CD14-positive monocyte (primary cell): ENCODE data around the gene SAMHD1. TPM values are rescaled to one million over a fixed set of nuclear protein-coding genes. Genes with fewer than 3 reads are reported as not detected.

Experiments
- DNase-seq, 3 donors: peaks; one replicate each; pipeline ENCODE4 v3.0.0-alpha.2; 2011 to 2022
- H2AFZ ChIP-seq: 2 replicates; pipeline ENCODE4 v1.6.0; 2012; ENCODE audit warnings: mild to moderate bottlenecking, low read depth, low read length, inconsistent platforms; ENCODE audit not compliant: insufficient read depth, poor library complexity, severe bottlenecking
- H3K27ac ChIP-seq, 2 donors: 1 replicate in 1 of 2; 2 replicates in 1 of 2; pipeline ENCODE4 v1.5.1; 2012 to 2013; ENCODE audit warnings: low read length in 2 of 2, control low read depth in 1 of 2, inconsistent platforms in 1 of 2, low read depth in 1 of 2, mild to moderate bottlenecking in 1 of 2
- H3K27me3 ChIP-seq, 2 donors: one replicate each; pipeline versions ENCODE4 v1.6.0 to v1.6.1; 2011 to 2013; ENCODE audit warnings: low read length in 2 of 2; ENCODE audit not compliant: control insufficient read depth in 2 of 2, insufficient read depth in 2 of 2
- H3K36me3 ChIP-seq, 2 donors: replicated peaks in 1 of 2; 1 replicate in 1 of 2; 2 replicates in 1 of 2; pipeline versions ENCODE4 v1.5.1 to v1.6.1; 2012 to 2013; ENCODE audit warnings: low read length in 2 of 2, control low read depth in 1 of 2, inconsistent platforms in 1 of 2, mild to moderate bottlenecking in 1 of 2; ENCODE audit not compliant: insufficient read depth in 2 of 2, control insufficient read depth in 1 of 2
- H3K4me1 ChIP-seq, 2 donors: 1 replicate in 1 of 2; 2 replicates in 1 of 2; pipeline versions ENCODE4 v1.5.1 to v1.6.1; 2012 to 2013; ENCODE audit warnings: low read length in 2 of 2, control low read depth in 1 of 2, inconsistent platforms in 1 of 2, mild to moderate bottlenecking in 1 of 2, moderate library complexity in 1 of 2; ENCODE audit not compliant: insufficient read depth in 2 of 2, control insufficient read depth in 1 of 2
- H3K4me2 ChIP-seq: replicated peaks from 2 replicates; pipeline ENCODE3; 2012; ENCODE audit warnings: low read length, moderate library complexity, mild to moderate bottlenecking; ENCODE audit not compliant: poor library complexity, severe bottlenecking; ENCODE audit errors: extremely low read depth
- H3K4me3 ChIP-seq, 3 experiments: fragments of 200-600 bp in 1 of 3; sonication (generic) in 1 of 3; replicated peaks in 1 of 3; 1 replicate in 2 of 3; 2 replicates in 1 of 3; pipeline ENCODE4 v1.5.1; 2011 to 2013; ENCODE audit warnings: low read length in 3 of 3, mild to moderate bottlenecking in 3 of 3, control low read depth in 2 of 3, low read depth in 2 of 3, inconsistent platforms in 1 of 3, moderate library complexity in 1 of 3
- H3K79me2 ChIP-seq: 2 replicates; pipeline ENCODE4 v1.6.0; 2012; ENCODE audit warnings: mild to moderate bottlenecking, control low read depth, inconsistent platforms, low read length, moderate library complexity; ENCODE audit not compliant: insufficient read depth
- H3K9ac ChIP-seq: 2 replicates; pipeline ENCODE4 v1.6.0; 2017; ENCODE audit warnings: low read length, mild to moderate bottlenecking; ENCODE audit not compliant: insufficient read depth, poor library complexity, severe bottlenecking
- H3K9me3 ChIP-seq, 2 donors: replicated peaks in 1 of 2; 1 replicate in 1 of 2; 2 replicates in 1 of 2; pipeline versions ENCODE4 v1.5.1 to v1.6.1; 2012 to 2013; ENCODE audit warnings: low read length in 2 of 2, control low read depth in 1 of 2; ENCODE audit not compliant: control insufficient read depth in 1 of 2, insufficient read depth in 1 of 2
- H4K20me1 ChIP-seq: 2 replicates; pipeline ENCODE4 v1.6.0; 2012; ENCODE audit warnings: mild to moderate bottlenecking, low read length, control low read depth, moderate library complexity; ENCODE audit not compliant: insufficient read depth
- H3K27ac Mint-ChIP-seq, 7 donors: one replicate each; pipeline ENCODE4 v1.8.0; 2020; ENCODE audit warnings: mild to moderate bottlenecking in 7 of 7, mixed read lengths in 7 of 7, moderate library complexity in 6 of 7, inconsistent platforms in 2 of 7
- H3K27me3 Mint-ChIP-seq, 3 donors: one replicate each; pipeline ENCODE4 v1.8.0; 2021 to 2022; ENCODE audit warnings: low read depth in 3 of 3, mild to moderate bottlenecking in 3 of 3, mixed read lengths in 3 of 3, moderate library complexity in 3 of 3, inconsistent platforms in 1 of 3
- H3K36me3 Mint-ChIP-seq, 2 donors: one replicate each; pipeline ENCODE4 v1.8.0; 2020; ENCODE audit warnings: mixed read lengths in 2 of 2, inconsistent platforms in 1 of 2, mild to moderate bottlenecking in 1 of 2
- H3K4me1 Mint-ChIP-seq: one replicate; pipeline ENCODE4 v1.8.0; 2020; ENCODE audit warnings: mild to moderate bottlenecking, mixed read lengths
- H3K4me3 Mint-ChIP-seq, 2 donors: one replicate each; pipeline ENCODE4 v1.8.0; 2020; ENCODE audit warnings: mild to moderate bottlenecking in 2 of 2, mixed read lengths in 2 of 2, moderate library complexity in 1 of 2
- H3K9me3 Mint-ChIP-seq, 7 donors: one replicate each; pipeline ENCODE4 v1.8.0; 2020 to 2022; ENCODE audit warnings: mixed read lengths in 7 of 7, mild to moderate bottlenecking in 6 of 7, moderate library complexity in 6 of 7, inconsistent platforms in 2 of 7
- WGBS: methylation state at CpG from one replicate; pipeline ENCODE4 v1.1.5; 2013; ENCODE audit warnings: missing lambda C conversion rate; ENCODE audit not compliant: insufficient coverage; 5-methylcytosine and 5-hydroxymethylcytosine counted together
- intact Hi-C, 2 donors: fragments of 100-400 bp; cut with micrococcal nuclease; formaldehyde crosslinking; loops; one replicate each; pipeline versions ENCODE4 v1.15.0 to v1.15.1; 2023
- polyA plus RNA-seq, 3 donors: library from polyadenylated mRNA; depleted of rRNA in 1 of 3; unstranded in 2 of 3; stranded (reverse) in 1 of 3; fragments of 300-500 nt in 2 of 3; fragments of >200 nt in 1 of 3; fragmentation: Illumina TruSeq in 2 of 3; gene quantifications; 1 replicate in 2 of 3; 2 replicates in 1 of 3; pipeline ENCODE4 v1.2.3, GENCODE V29; 2012 to 2021
- TF ChIP-seq, protein P1 (sequence below): fragments of 200-600 bp; IDR thresholded peaks from one replicate; pipeline ENCODE4 v1.8.0; 2022; ENCODE audit warnings: antibody characterized with exemption, mild to moderate bottlenecking

The SAMHD1 gene
- polyA plus RNA-seq, 3 donors = 232 to 796 (median 590) TPM

DNA sequence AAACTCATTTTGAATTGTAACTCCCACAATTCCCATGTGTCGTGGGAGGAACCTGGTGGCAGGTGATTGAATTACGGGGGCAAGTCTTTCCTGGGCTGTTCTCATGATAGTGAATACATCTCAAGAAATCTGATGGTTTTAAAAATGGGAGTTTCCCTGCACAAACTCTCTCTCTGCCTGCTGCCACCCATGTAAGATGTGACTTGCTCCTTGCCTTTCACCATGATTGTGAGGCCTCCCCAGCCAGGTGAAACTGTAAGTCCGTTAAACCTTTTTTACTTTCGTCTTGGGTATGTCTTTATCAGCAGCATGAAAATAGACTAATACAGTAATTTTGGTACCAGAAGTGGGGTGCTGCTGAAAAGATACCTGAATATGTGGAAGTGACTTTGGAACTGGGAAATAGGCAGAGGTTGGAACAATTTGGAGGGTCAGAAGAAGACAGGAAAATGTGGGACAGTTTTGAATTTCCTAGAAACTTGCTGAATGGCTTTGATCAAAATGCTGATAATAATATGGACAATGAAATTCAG, 41.4 kb upstream of the SAMHD1 start:
- no peak overlapping the region for H3K4me3 Mint-ChIP-seq
- H3K27ac Mint-ChIP-seq = peak overlapping the region in 2 of 7 donors; percentile 24 to 50
- intact Hi-C loops = no loop called here
- no peak for DNase-seq
- no peak overlapping the region for H2AFZ ChIP-seq
- H3K36me3 Mint-ChIP-seq = peaks cover 16 to 28% of the 10 kb centered on the region in 2 donors
- H3K4me3 ChIP-seq = no peak overlapping the region
- H3K27ac ChIP-seq = no peak overlapping the region
- peaks cover 43% of the 10 kb centered on the region in 2 donors for H3K4me1 ChIP-seq
- TF ChIP-seq, protein P1, sequence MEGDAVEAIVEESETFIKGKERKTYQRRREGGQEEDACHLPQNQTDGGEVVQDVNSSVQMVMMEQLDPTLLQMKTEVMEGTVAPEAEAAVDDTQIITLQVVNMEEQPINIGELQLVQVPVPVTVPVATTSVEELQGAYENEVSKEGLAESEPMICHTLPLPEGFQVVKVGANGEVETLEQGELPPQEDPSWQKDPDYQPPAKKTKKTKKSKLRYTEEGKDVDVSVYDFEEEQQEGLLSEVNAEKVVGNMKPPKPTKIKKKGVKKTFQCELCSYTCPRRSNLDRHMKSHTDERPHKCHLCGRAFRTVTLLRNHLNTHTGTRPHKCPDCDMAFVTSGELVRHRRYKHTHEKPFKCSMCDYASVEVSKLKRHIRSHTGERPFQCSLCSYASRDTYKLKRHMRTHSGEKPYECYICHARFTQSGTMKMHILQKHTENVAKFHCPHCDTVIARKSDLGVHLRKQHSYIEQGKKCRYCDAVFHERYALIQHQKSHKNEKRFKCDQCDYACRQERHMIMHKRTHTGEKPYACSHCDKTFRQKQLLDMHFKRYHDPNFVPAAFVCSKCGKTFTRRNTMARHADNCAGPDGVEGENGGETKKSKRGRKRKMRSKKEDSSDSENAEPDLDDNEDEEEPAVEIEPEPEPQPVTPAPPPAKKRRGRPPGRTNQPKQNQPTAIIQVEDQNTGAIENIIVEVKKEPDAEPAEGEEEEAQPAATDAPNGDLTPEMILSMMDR = no peak
- peaks cover 8 to 18% (median 12%) of the 10 kb centered on the region in 7 donors for H3K9me3 Mint-ChIP-seq
- no peak overlapping the region for H3K4me2 ChIP-seq
- no peaks in the 10 kb centered on the region for H3K27me3 ChIP-seq
- H4K20me1 ChIP-seq = no peaks in the 10 kb centered on the region
- no peak overlapping the region for H3K9ac ChIP-seq
- peaks cover 4 to 6% of the 10 kb centered on the region in 2 donors for H3K9me3 ChIP-seq
- WGBS = 100% methylated on average over 1 of the region's 4 CpGs
- peaks cover 44% of the 10 kb centered on the region for H3K4me1 Mint-ChIP-seq
- peaks cover 0 to 1% (median 0%) of the 10 kb centered on the region in 3 donors for H3K27me3 Mint-ChIP-seq
- H3K79me2 ChIP-seq = peaks cover 4% of the 10 kb centered on the region
- H3K36me3 ChIP-seq = peaks cover 0 to 19% of the 10 kb centered on the region in 2 donors

DNA sequence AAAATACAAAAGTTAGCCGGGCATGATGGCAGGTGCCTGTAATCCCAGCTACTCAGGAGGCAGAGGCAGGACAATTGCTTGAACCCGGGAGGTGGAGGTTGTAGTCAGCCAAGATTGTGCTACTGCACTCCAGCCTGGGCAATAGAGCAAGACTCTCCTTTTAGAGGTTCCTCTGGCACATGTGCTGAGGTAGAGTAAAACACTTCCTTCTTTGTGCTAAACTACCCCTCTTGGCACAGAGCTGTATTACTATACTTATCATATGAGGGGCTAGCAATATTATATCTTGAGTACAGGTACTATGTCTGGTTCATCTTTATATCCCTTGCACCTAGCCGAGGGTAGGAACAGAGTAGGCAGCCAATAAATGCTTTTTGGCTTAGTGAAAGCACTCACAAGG, 40.2 kb upstream of the SAMHD1 start:
- Mint-ChIP-seq H3K27me3 (peaks cover 0 to 1% (median 0%) of the 10 kb centered on the region in 3 donors), H3K9me3 (peaks cover 8 to 18% (median 12%) of the 10 kb centered on the region in 7 donors), H3K36me3 (peaks cover 14 to 24% of the 10 kb centered on the region in 2 donors), H3K27ac (peak overlapping the region in 3 of 7 donors; percentile 25 to 88 (median 46)), H3K4me1 (peaks cover 48% of the 10 kb centered on the region), H3K4me3 (no peak overlapping the region)
- intact Hi-C loops = no loop called here
- Histone ChIP-seq H3K4me2 (no peak overlapping the region), H2AFZ (no peak overlapping the region), H3K9ac (no peak overlapping the region), H3K4me3 (no peak overlapping the region), H3K36me3 (peaks cover 0 to 16% of the 10 kb centered on the region in 2 donors), H3K4me1 (peaks cover 43 to 47% of the 10 kb centered on the region in 2 donors), H3K27ac (peak overlapping the region in 1 of 2 donors; percentile 21), H3K27me3 (no peaks in the 10 kb centered on the region), H3K9me3 (peaks cover 4 to 6% of the 10 kb centered on the region in 2 donors), H4K20me1 (no peaks in the 10 kb centered on the region), H3K79me2 (peaks cover 4% of the 10 kb centered on the region)
- TF ChIP-seq, protein P1 = no peak
- peak in 1 of 3 donors; percentile 26 for DNase-seq
- WGBS = 92% methylated on average over 2 of the region's 3 CpGs
